Ammon's horn (tissue), 1 donor: ENCODE results near the gene PSMD8.
"Not testable (repeated sequence)": the region's sequence is repeated elsewhere in the genome, so short reads cannot be mapped to it uniquely, and the experiment has no call there.

Experiments
- DNase-seq: peaks from one replicate; pipeline ENCODE4 v3.0.0-alpha.2; 2016; ENCODE audit warnings: low spot score

Gene PSMD8

GRCh38 chr19:38387550-38388348 lies 13.4 kb downstream of the PSMD8 start, which contains the start of gene GGN:
TSS of gene GGN (minus strand) at chr19:38388034. CDS start at chr19:38387261, 773 bp downstream.
- DNase-seq, result peak; percentile 85

GRCh38 chr19:38388349-38389100 lies 14.2 kb downstream of the PSMD8 start, which contains the start of gene SPRED3:
TSS of gene SPRED3 (plus strand) at chr19:38388697. CDS start at chr19:38390303, 1,606 bp downstream.
- DNase-seq, result peak; percentile 46

GRCh38 chr19:38389101-38389925 lies 14.9 kb downstream of the PSMD8 start:
- no peak for DNase-seq

- no peak for DNase-seq
These were observed 15.9 kb downstream of the PSMD8 start for GRCh38 chr19:38389957-38390924.

- no peak for DNase-seq
These were observed 17.6 kb downstream of the PSMD8 start for GRCh38 chr19:38391911-38392464.

GRCh38 chr19:38392707-38393308 lies 18.4 kb downstream of the PSMD8 start:
- DNase-seq, result no peak

GRCh38 chr19:38394488-38394887 lies 20.1 kb downstream of the PSMD8 start:
- DNase-seq, result no peak

- no peak for DNase-seq
These were observed 21.2 kb downstream of the PSMD8 start for GRCh38 chr19:38395381-38396114.

- no peak for DNase-seq
These were observed 24.7 kb downstream of the PSMD8 start for GRCh38 chr19:38399081-38399480.

- no peak for DNase-seq
These were observed 25.2 kb downstream of the PSMD8 start for GRCh38 chr19:38399537-38399936.

GRCh38 chr19:38400361-38400760 lies 26.0 kb downstream of the PSMD8 start:
- DNase-seq, result no peak

- no peak for DNase-seq
These were observed 26.8 kb downstream of the PSMD8 start for GRCh38 chr19:38401148-38401547.

GRCh38 chr19:38402623-38402966 lies 28.2 kb downstream of the PSMD8 start:
- DNase-seq, result no peak

GRCh38 chr19:38402967-38403674 lies 28.8 kb downstream of the PSMD8 start, which contains the start of gene FAM98C:
TSS of gene FAM98C (plus strand) at chr19:38403093. CDS start at chr19:38403154, 61 bp downstream.
- peak; percentile 97 for DNase-seq

- DNase-seq, result no peak
These were observed 30.5 kb downstream of the PSMD8 start for GRCh38 chr19:38404858-38405257.

- DNase-seq, result no peak
These were observed 30.9 kb downstream of the PSMD8 start for GRCh38 chr19:38405276-38405675.

GRCh38 chr19:38409631-38410133 lies 35.3 kb downstream of the PSMD8 start:
- no peak for DNase-seq

GRCh38 chr19:38410407-38410806 lies 36.0 kb downstream of the PSMD8 start:
- DNase-seq, result not testable (repeated sequence)
